Loucy (cell line): ENCODE measurements around the gene KIF13A.

Experiments used
- EZH2phosphoT487 ChIP-seq: fragments of 200-600 bp; IDR thresholded peaks from 2 replicates; pipeline ENCODE4 v1.6.1; 2018; ENCODE audit warnings: antibody characterized with exemption, mild to moderate bottlenecking, moderate library complexity, borderline replicate concordance
- TF ChIP-seq, protein P1 (sequence below): fragments of 200-600 bp; sonication (generic); conservative IDR thresholded peaks from 2 replicates; pipeline ENCODE4 v1.5.1; 2014; ENCODE audit warnings: mild to moderate bottlenecking, antibody characterized with exemption, low read length

DNA sequence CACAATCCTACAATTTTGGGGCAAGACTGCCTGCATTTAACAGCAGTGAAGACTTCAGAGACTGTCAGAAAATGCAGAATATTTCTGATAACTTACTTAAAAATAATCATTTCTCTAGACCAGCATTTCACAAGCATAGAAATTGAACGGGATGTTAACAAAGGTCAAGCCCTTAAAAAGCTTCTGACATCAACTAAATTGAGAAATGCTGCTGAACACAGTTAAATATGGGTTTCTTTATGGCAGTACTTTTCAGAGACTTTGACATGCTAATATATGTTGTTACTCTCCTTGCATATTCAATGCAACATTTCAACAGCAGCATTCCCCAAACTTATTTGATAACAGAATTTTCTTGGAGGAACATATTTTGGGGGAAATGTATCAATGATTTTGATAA, 84.5 kb downstream of the KIF13A start:
- TF ChIP-seq, protein P1, sequence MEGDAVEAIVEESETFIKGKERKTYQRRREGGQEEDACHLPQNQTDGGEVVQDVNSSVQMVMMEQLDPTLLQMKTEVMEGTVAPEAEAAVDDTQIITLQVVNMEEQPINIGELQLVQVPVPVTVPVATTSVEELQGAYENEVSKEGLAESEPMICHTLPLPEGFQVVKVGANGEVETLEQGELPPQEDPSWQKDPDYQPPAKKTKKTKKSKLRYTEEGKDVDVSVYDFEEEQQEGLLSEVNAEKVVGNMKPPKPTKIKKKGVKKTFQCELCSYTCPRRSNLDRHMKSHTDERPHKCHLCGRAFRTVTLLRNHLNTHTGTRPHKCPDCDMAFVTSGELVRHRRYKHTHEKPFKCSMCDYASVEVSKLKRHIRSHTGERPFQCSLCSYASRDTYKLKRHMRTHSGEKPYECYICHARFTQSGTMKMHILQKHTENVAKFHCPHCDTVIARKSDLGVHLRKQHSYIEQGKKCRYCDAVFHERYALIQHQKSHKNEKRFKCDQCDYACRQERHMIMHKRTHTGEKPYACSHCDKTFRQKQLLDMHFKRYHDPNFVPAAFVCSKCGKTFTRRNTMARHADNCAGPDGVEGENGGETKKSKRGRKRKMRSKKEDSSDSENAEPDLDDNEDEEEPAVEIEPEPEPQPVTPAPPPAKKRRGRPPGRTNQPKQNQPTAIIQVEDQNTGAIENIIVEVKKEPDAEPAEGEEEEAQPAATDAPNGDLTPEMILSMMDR: no peak
- TF ChIP-seq EZH2phosphoT487: no peak
